K562 (cell line): ENCODE data around the gene GOLIM4. TPM values are rescaled to one million over a fixed set of nuclear protein-coding genes. Genes with fewer than 3 reads are reported as not detected.

ENCODE experiments used
- CHCHD3 ChIP-seq: fragments of 250-450 bp; sonication (Bioruptor Pico); IDR thresholded peaks from 2 replicates; pipeline ENCODE4 v2.1.2; 2022; ENCODE audit warnings: mild to moderate bottlenecking
- EGR1 ChIP-seq: fragments of 450-650 bp; conservative IDR thresholded peaks from 2 replicates; pipeline ENCODE4 v1.6.1; 2017; ENCODE audit warnings: mild to moderate bottlenecking
- GATA2 ChIP-seq: sonication (generic); formaldehyde crosslinking; IDR thresholded peaks from 2 replicates; pipeline ENCODE4 v1.4.0; 2020; ENCODE audit warnings: mild to moderate bottlenecking, missing genetic modification reagents
- HDAC6 ChIP-seq: IDR thresholded peaks from 2 replicates; pipeline ENCODE4 v1.6.1; 2012; ENCODE audit warnings: low read depth, mild to moderate bottlenecking, control low read depth, inconsistent platforms, low read length, moderate library complexity
- IRF1 ChIP-seq: sonication (generic); formaldehyde crosslinking; IDR thresholded peaks from 2 replicates; pipeline ENCODE4 v1.8.0; 2022; ENCODE audit warnings: missing genetic modification reagents, mild to moderate bottlenecking, borderline replicate concordance
- NR4A1 ChIP-seq, 2 experiments: fragments of 250-450 bp in 1 of 2; fragments of 450-650 bp in 1 of 2; sonication (Bioruptor Pico) in 1 of 2; IDR thresholded peaks; 2 replicates each; pipeline versions ENCODE4 v1.4.0 to v1.6.1; 2016 to 2020; ENCODE audit warnings: mild to moderate bottlenecking in 2 of 2, missing compliant biosample characterization in 1 of 2, missing genetic modification characterization in 1 of 2, moderate library complexity in 1 of 2
- OTX1 ChIP-seq: fragments of 450-650 bp; formaldehyde crosslinking; IDR thresholded peaks from 2 replicates; pipeline ENCODE4 v1.4.0; 2022; ENCODE audit warnings: mild to moderate bottlenecking
- PHB ChIP-seq: fragments of 250-450 bp; sonication (Bioruptor Pico); IDR thresholded peaks from 2 replicates; pipeline ENCODE4 v1.5.0; 2021
- RFX7 ChIP-seq: fragments of 250-450 bp; sonication (Bioruptor Pico); IDR thresholded peaks from 2 replicates; pipeline ENCODE4 v1.5.1; 2021; ENCODE audit warnings: mild to moderate bottlenecking
- RREB1 ChIP-seq: fragments of 250-450 bp; sonication (Bioruptor Pico); IDR thresholded peaks from 2 replicates; pipeline ENCODE4 v1.4.0; 2020
- SMARCA4 ChIP-seq: fragments of 450-650 bp; IDR thresholded peaks from 2 replicates; pipeline ENCODE4 v1.6.1; 2016
- TAL1 ChIP-seq: fragments of 450-650 bp; IDR thresholded peaks from 2 replicates; pipeline ENCODE4 v1.6.1; 2016; ENCODE audit warnings: mild to moderate bottlenecking
- TCF3 ChIP-seq: sonication (generic); formaldehyde crosslinking; IDR thresholded peaks from 2 replicates; pipeline ENCODE4 v1.4.0; 2020; ENCODE audit warnings: mild to moderate bottlenecking, missing genetic modification reagents
- TFE3 ChIP-seq: fragments of 450-650 bp; formaldehyde crosslinking; IDR thresholded peaks from 2 replicates; pipeline ENCODE4 v1.4.0; 2020; ENCODE audit warnings: mild to moderate bottlenecking, mixed read lengths
- U2AF2 ChIP-seq: fragments of 200-400 bp; formaldehyde crosslinking; optimal IDR thresholded peaks from 2 replicates; pipeline ENCODE3; 2017; ENCODE audit warnings: low read depth, mild to moderate bottlenecking, low read length
- YY1 ChIP-seq, 3 experiments: IDR thresholded peaks; 2 replicates each; pipeline ENCODE4 v1.6.1; 2011; ENCODE audit warnings: low read length in 2 of 3, mild to moderate bottlenecking in 2 of 3, moderate library complexity in 2 of 3, borderline replicate concordance in 1 of 3, control low read depth in 1 of 3, low read depth in 1 of 3; ENCODE audit not compliant: insufficient read depth in 3 of 3, insufficient replicate concordance in 2 of 3, control insufficient read depth in 1 of 3, insufficient read length in 1 of 3; ENCODE audit errors: extremely low read depth in 1 of 3
- ZNF124 ChIP-seq: sonication (generic); formaldehyde crosslinking; IDR thresholded peaks from 2 replicates; pipeline ENCODE4 v1.8.1; 2022; ENCODE audit warnings: missing genetic modification reagents
- ZNF561 ChIP-seq: fragments of 450-650 bp; formaldehyde crosslinking; conservative IDR thresholded peaks from 2 replicates; pipeline ENCODE4 v1.4.0; 2020; ENCODE audit warnings: mild to moderate bottlenecking, moderate library complexity
- ZNF655 ChIP-seq: fragments of 250-450 bp; sonication (Bioruptor Pico); IDR thresholded peaks from 2 replicates; pipeline ENCODE4 v1.5.0; 2021
- polyA plus RNA-seq, 8 experiments: library from polyadenylated mRNA; depleted of rRNA in 4 of 8; stranded (reverse) in 5 of 8; unstranded in 3 of 8; fragments of >200 nt; fragmentation: Nextera tagmentation in 2 of 8; fragmentation: Illumina TruSeq in 1 of 8; extraction: Ambion mirVana in 2 of 8; extraction: Trizol in 1 of 8; gene quantifications; 2 replicates each; pipeline versions ENCODE4 v1.2.1 to v1.2.3, GENCODE V29; 2011 to 2014; ENCODE audit warnings: inconsistent platforms in 1 of 8, missing spikeins in 1 of 8
- total RNA-seq, 7 experiments: library from RNA; depleted of rRNA in 6 of 7; stranded (reverse); fragments of >200 nt in 6 of 7; fragmentation: Illumina TruSeq in 2 of 7; extraction: Trizol in 2 of 7; gene quantifications; 2 replicates each; pipeline versions ENCODE4 v1.2.1 to v1.2.3, GENCODE V29; 2011 to 2021; ENCODE audit warnings: low replicate concordance in 1 of 7

Gene GOLIM4
- total and polyA plus RNA-seq, 9 of the 15 experiments (the other 6 are each of a cell fraction or from before 2014, with no cell fraction given): 9.3 to 39.4 (median 31.0) TPM

- TF ChIP-seq RREB1 (CRISPR knock-in tag) (no peak), TCF3 (no peak; the same call in none of the 2 replicates), TAL1 (no peak), RFX7 (no peak), YY1 (IDR thresholded peaks at IDR 0.05; ENCODE audit: borderline replicate concordance in 1 of 3, control insufficient read depth in 1 of 3, extremely low read depth in 1 of 3, insufficient read depth in 3 of 3, insufficient read length in 1 of 3, insufficient replicate concordance in 2 of 3, low read depth in 1 of 3, low read length in 2 of 3) (peak in 1 of 3 experiments; percentile 2), GATA2 (CRISPR knock-in tag) (peak; percentile 32; the same call in 1 of the 2 replicates), EGR1 (peak; percentile 87), PHB (CRISPR knock-in tag) (no peak), ZNF561 (CRISPR knock-in tag) (no peak), ZNF655 (CRISPR knock-in tag) (no peak), CHCHD3 (CRISPR knock-in tag) (no peak), SMARCA4 (no peak), IRF1 (peak; percentile 89; the same call in 1 of the 2 replicates), OTX1 (CRISPR knock-in tag) (no peak), NR4A1 (CRISPR knock-in tag; IDR thresholded peaks at IDR 0.05) (no peak), NR4A1 (tag; IDR thresholded peaks at IDR 0.05) (no peak), ZNF124 (CRISPR knock-in tag) (no peak), U2AF2 (no peak), HDAC6 (no peak), TFE3 (CRISPR knock-in tag) (no peak)
These were observed at the start of gene GOLIM4 (continued) for GRCh38 chr3:168095611-168096209.
